Neural crest cell (in vitro differentiated cells): ENCODE measurements around the gene SAMD3. TPM values are rescaled to one million over a fixed set of nuclear protein-coding genes. Genes with fewer than 3 reads are reported as not detected.

ENCODE experiments used
- DNase-seq: peaks from one replicate; pipeline ENCODE4 v3.0.0; 2021; ENCODE audit warnings: low read depth, mixed read lengths, low spot score
- H3K27ac Mint-ChIP-seq: one replicate; pipeline ENCODE4 v1.8.0; 2021; ENCODE audit warnings: mild to moderate bottlenecking, mixed read lengths; ENCODE audit not compliant: unreplicated experiment
- H3K27me3 Mint-ChIP-seq: 2 replicates; pipeline ENCODE4 v1.8.0; 2021; ENCODE audit warnings: low read depth, mild to moderate bottlenecking, mixed read lengths
- H3K36me3 Mint-ChIP-seq: 2 replicates; pipeline ENCODE4 v1.8.0; 2021; ENCODE audit warnings: low read depth, mild to moderate bottlenecking, mixed read lengths
- H3K4me1 Mint-ChIP-seq: 2 replicates; pipeline ENCODE4 v1.8.0; 2021; ENCODE audit warnings: mixed read lengths
- H3K4me3 Mint-ChIP-seq: one replicate; pipeline ENCODE4 v1.8.0; 2021; ENCODE audit warnings: mild to moderate bottlenecking, mixed read lengths
- H3K9me3 Mint-ChIP-seq: 2 replicates; pipeline ENCODE4 v1.8.0; 2021; ENCODE audit warnings: mixed read lengths
- total RNA-seq: library from RNA; stranded (reverse); gene quantifications from 2 replicates; pipeline ENCODE4 v1.2.1, GENCODE V29; 2021
- TF ChIP-seq, protein P1 (sequence below): fragments of 200-600 bp; sonication (generic); conservative IDR thresholded peaks from 2 replicates; pipeline ENCODE4 v1.5.0; 2021; ENCODE audit warnings: antibody characterized with exemption, mild to moderate bottlenecking

SAMD3 gene
- total RNA-seq, 1 donor from 2014 or later: 0.58 TPM

DNA sequence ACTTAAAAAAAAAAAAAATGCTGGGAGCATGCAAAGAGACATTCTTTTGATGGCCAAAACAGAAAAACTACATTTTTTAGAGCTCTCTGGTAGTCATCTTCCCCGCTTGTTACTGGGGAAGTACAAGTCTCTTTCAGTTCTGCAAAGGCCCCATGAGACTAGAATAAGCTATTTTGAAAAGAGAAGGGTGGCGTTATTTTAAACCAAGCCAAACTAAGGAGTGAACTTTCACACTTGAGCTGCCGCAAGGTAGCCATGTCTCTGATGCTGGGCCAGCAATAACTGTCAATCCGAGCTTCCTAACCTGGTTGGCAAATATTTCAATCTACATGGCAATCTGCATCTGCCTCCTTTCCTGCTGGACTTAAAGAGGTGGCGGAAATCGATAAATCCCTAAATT, 107.7 kb downstream of the SAMD3 start:
- H3K4me1 Mint-ChIP-seq: peaks cover 10% of the 10 kb centered on the region
- no peak for DNase-seq
- TF ChIP-seq, protein P1, sequence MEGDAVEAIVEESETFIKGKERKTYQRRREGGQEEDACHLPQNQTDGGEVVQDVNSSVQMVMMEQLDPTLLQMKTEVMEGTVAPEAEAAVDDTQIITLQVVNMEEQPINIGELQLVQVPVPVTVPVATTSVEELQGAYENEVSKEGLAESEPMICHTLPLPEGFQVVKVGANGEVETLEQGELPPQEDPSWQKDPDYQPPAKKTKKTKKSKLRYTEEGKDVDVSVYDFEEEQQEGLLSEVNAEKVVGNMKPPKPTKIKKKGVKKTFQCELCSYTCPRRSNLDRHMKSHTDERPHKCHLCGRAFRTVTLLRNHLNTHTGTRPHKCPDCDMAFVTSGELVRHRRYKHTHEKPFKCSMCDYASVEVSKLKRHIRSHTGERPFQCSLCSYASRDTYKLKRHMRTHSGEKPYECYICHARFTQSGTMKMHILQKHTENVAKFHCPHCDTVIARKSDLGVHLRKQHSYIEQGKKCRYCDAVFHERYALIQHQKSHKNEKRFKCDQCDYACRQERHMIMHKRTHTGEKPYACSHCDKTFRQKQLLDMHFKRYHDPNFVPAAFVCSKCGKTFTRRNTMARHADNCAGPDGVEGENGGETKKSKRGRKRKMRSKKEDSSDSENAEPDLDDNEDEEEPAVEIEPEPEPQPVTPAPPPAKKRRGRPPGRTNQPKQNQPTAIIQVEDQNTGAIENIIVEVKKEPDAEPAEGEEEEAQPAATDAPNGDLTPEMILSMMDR: no peak
- H3K27me3 Mint-ChIP-seq: no peaks in the 10 kb centered on the region
- H3K27ac Mint-ChIP-seq: no peak overlapping the region
- peaks cover 15% of the 10 kb centered on the region for H3K36me3 Mint-ChIP-seq
- H3K9me3 Mint-ChIP-seq: no peaks in the 10 kb centered on the region
- no peak overlapping the region for H3K4me3 Mint-ChIP-seq

DNA sequence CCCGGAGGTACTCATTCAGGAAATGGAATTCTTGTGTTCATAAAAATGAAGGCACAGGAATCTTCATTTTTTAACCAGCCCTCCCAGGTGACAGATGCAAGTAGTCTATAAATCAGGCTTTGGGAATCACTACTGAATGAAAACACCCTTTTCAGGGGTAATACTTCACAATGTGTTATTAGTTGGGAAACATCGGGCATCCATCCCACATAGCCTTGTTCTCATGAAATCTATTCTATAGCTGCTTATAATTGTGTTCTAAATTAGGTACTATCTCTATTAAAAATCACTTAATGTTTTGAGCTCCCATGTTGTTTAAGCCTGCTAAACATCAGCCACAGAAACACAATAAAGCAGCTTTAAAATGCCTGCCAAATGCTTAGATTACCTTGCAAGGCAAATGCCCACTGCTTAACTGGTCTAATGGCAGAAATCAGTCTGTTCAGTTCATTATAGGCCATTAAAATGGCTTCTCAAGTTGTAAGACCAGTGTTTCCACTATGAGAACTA, 109.5 kb downstream of the SAMD3 start:
- Mint-ChIP-seq H3K36me3 (peaks cover 31% of the 10 kb centered on the region), H3K27me3 (no peaks in the 10 kb centered on the region), H3K27ac (no peak overlapping the region), H3K9me3 (peaks cover 6% of the 10 kb centered on the region), H3K4me3 (no peak overlapping the region), H3K4me1 (peaks cover 3% of the 10 kb centered on the region)
- no peak for DNase-seq
- TF ChIP-seq, protein P1: no peak

DNA sequence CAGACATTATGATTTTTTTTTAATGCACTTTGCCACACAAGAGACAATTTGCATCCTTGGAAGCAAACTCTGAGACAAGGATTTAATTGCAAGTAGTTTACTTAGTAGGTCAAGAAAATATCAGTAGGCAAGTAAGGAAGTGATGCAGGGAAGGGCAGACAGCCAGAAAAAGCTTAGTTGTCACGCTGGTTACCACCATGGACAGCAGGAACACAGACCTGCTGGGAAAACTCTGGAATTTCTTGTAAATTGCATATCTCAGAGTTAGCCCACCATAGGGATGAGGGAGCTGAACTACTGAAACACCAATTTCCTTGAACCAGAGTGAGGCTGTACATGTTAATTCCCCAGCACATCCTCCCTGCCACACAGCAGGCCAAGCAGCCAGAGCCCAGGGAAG, 111.7 kb downstream of the SAMD3 start:
- no peaks in the 10 kb centered on the region for H3K4me1 Mint-ChIP-seq
- TF ChIP-seq, protein P1: no peak
- H3K36me3 Mint-ChIP-seq: peaks cover 39% of the 10 kb centered on the region
- DNase-seq: no peak
- no peak overlapping the region for H3K27ac Mint-ChIP-seq
- H3K27me3 Mint-ChIP-seq: no peaks in the 10 kb centered on the region
- H3K9me3 Mint-ChIP-seq: peaks cover 6% of the 10 kb centered on the region
- no peak overlapping the region for H3K4me3 Mint-ChIP-seq

DNA sequence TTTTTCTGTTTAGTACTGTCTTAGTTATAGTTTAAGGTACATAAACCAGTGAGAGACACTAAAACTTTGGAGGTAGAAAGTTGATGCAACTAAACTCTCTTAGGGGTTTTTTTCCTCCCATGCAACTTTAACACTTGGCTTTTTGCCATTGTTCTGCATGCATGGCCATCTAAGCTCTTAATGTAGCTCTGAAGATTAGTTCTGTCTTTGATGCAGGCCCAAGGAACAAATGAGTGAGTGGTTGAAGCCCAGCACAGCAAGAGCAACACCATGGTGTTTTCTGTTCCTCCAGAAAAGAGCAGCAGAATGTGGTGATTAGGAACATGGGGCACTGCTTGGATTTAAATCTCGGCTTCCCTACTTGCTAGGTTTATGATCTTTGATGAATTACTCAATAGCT, 115.0 kb downstream of the SAMD3 start:
- no peak overlapping the region for H3K27ac Mint-ChIP-seq
- peaks cover 6% of the 10 kb centered on the region for H3K9me3 Mint-ChIP-seq
- peaks cover 40% of the 10 kb centered on the region for H3K36me3 Mint-ChIP-seq
- TF ChIP-seq, protein P1: no peak
- no peaks in the 10 kb centered on the region for H3K27me3 Mint-ChIP-seq
- H3K4me1 Mint-ChIP-seq: no peaks in the 10 kb centered on the region
- H3K4me3 Mint-ChIP-seq: no peak overlapping the region
- no peak for DNase-seq

DNA sequence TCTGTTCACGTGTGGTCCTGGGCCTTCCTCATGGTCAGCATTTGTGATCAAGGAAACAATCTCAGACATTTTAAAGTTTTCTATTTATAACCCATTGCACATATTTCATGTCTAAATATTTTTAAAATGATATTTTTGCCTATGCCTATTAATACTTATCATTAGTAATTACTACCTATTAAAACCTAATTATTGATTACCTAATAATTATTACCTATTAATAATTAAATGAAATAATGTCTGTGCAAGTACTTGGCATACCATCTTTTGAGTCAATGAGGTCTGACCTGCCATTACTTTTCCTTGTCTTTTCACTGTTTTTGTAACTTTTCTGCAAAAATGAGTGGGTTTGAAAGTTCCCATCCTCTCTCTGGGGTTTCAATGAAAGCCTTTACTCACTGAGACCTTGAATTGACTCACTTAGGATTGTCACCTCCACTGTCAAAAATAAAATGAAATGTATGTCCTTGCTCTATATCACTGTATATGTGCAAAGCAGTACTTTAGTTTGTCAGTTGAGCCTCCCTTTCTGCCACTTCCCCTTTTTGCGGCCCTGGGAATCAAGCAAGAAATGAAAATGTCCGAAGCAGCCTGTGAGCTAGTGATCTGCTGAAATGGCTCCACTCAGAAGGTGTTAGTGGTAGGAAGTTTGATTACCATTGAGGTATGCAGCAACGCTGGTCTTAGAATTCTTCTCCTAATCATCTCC, 116.6 kb downstream of the SAMD3 start:
- TF ChIP-seq, protein P1: no peak
- Mint-ChIP-seq H3K27me3 (no peaks in the 10 kb centered on the region), H3K4me1 (no peaks in the 10 kb centered on the region)

More for the DNA sequence above, 116.6 kb downstream of the SAMD3 start:
- H3K36me3 Mint-ChIP-seq: peaks cover 46% of the 10 kb centered on the region
- H3K9me3 Mint-ChIP-seq: peaks cover 6% of the 10 kb centered on the region
- no peak for DNase-seq
- H3K27ac Mint-ChIP-seq: no peak overlapping the region
- no peak overlapping the region for H3K4me3 Mint-ChIP-seq
